Stimulated activated CD8-positive, alpha-beta memory T cell treated with anti-CD3 and anti-CD28 coated beads, Interleukin-15, amount 100 ng/mL, for 48 hours (primary cell): ENCODE measurements around the gene WDR81.
"Not testable (repeated sequence)": the region's sequence is repeated elsewhere in the genome, so short reads cannot be mapped to it uniquely, and the experiment has no call there.

Experiments used
- DNase-seq, 2 donors: peaks; one replicate each; pipeline ENCODE4 v3.0.0-alpha.2; 2020; ENCODE audit warnings: low read depth in 2 of 2

WDR81 gene

GRCh38 chr17:1730326-1731193 is 6.1 kb downstream of the WDR81 start:
- no peak for DNase-seq

- DNase-seq = no peak
These were observed 6.6 kb downstream of the WDR81 start for GRCh38 chr17:1731194-1731506.

GRCh38 chr17:1732241-1732832 is 7.8 kb downstream of the WDR81 start:
- DNase-seq = no peak

GRCh38 chr17:1732833-1733321 is 8.4 kb downstream of the WDR81 start:
- no peak for DNase-seq

- no peak for DNase-seq
These were observed 9.3 kb downstream of the WDR81 start for GRCh38 chr17:1733759-1734158.

- no peak for DNase-seq
These were observed 10.9 kb downstream of the WDR81 start for GRCh38 chr17:1735418-1735817.

- DNase-seq = no peak
These were observed 11.4 kb downstream of the WDR81 start for GRCh38 chr17:1735834-1736347.

- peak in 1 of 2 donors; percentile 34 for DNase-seq
These were observed 12.1 kb downstream of the WDR81 start for GRCh38 chr17:1736348-1737281.

GRCh38 chr17:1737531-1738291 is 13.2 kb downstream of the WDR81 start:
- DNase-seq = no peak

- DNase-seq = not testable (repeated sequence)
These were observed 17.4 kb downstream of the WDR81 start for GRCh38 chr17:1741899-1742298.

- DNase-seq = no peak
These were observed 18.0 kb downstream of the WDR81 start, which contains the start of gene SERPINF2 for GRCh38 chr17:1742371-1743087. TSS of gene SERPINF2 (plus strand) at chr17:1742871. CDS start at chr17:1744996, 2,125 bp downstream.

GRCh38 chr17:1743088-1743439 is 18.6 kb downstream of the WDR81 start:
- no peak for DNase-seq

GRCh38 chr17:1744551-1745512 is 20.3 kb downstream of the WDR81 start:
- no peak for DNase-seq

GRCh38 chr17:1745513-1746020 is 21.1 kb downstream of the WDR81 start:
- DNase-seq = no peak

- DNase-seq = no peak
These were observed 22.6 kb downstream of the WDR81 start for GRCh38 chr17:1746975-1747543.

- DNase-seq = no peak
These were observed 26.1 kb downstream of the WDR81 start for GRCh38 chr17:1750628-1751027.

GRCh38 chr17:1752425-1753262 is 28.1 kb downstream of the WDR81 start:
- no peak for DNase-seq
